Pancreas (tissue), 10 donors: ENCODE results near the gene C1orf159. TPM values are rescaled to one million over a fixed set of nuclear protein-coding genes. Genes with fewer than 3 reads are reported as not detected.

Source experiments
- ATAC-seq, 4 donors: fragments of 200-7000 bp; cut with Tn5 transposase; one replicate each; pipeline versions ENCODE4 v1.8.0 to v1.9.1; 2020; ENCODE audit warnings: mild to moderate bottlenecking in 4 of 4, moderate library complexity in 4 of 4
- DNase-seq, 6 donors: peaks; one replicate each; pipeline ENCODE4 v3.0.0-alpha.2; 2020
- FAIRE-seq: peaks from 2 replicates; lab custom pipeline; 2012; peaks lifted over from hg19 to GRCh38; lab: Jason Lieb, UNC
- H3K27ac ChIP-seq, 4 donors: fragments of 200-600 bp; sonication (generic); 1 replicate in 3 of 4; 2 replicates in 1 of 4; pipeline versions ENCODE4 v1.5.0 to v1.8.0; 2020
- H3K27me3 ChIP-seq, 4 donors: fragments of 200-600 bp; one replicate each; pipeline ENCODE4 v1.8.0; 2021
- H3K36me3 ChIP-seq, 3 donors: fragments of 200-600 bp; sonication (generic) in 1 of 3; one replicate each; pipeline versions ENCODE4 v1.5.0 to v1.8.0; 2020 to 2021
- H3K4me1 ChIP-seq, 3 donors: fragments of 200-600 bp; one replicate each; pipeline ENCODE4 v1.8.0; 2021
- H3K4me3 ChIP-seq, 4 donors: fragments of 200-600 bp; sonication (generic) in 2 of 4; one replicate each; pipeline versions ENCODE4 v1.5.0 to v1.8.0; 2020 to 2021
- H3K9me3 ChIP-seq, 4 donors: fragments of 200-600 bp; one replicate each; pipeline ENCODE4 v1.8.0; 2021
- CTCF ChIP-seq, 4 donors: fragments of 200-600 bp; sonication (generic) in 3 of 4; IDR thresholded peaks; one replicate each; pipeline versions ENCODE4 v1.5.0 to v1.8.0; 2021; ENCODE audit warnings: antibody characterized with exemption in 4 of 4
- WGBS, 2 donors: extraction: QIAGEN DNeasy Blood & Tissue Kit; methylation state at CpG; one replicate each; pipeline ENCODE4 v1.1.7; 2013; 5-methylcytosine and 5-hydroxymethylcytosine counted together
- intact Hi-C, 3 donors: fragments of 100-400 bp; cut with DNase I; formaldehyde crosslinking; loops; one replicate each; pipeline versions ENCODE4 v1.11.1 to v1.14.2; 2022
- polyA plus RNA-seq, 2 donors: library from polyadenylated mRNA; stranded (reverse); fragments of 200-250 nt; gene quantifications; one replicate each; pipeline ENCODE4 v1.2.3, GENCODE V29; 2013
- total RNA-seq, 6 donors: library from RNA; stranded (reverse); fragmentation: NEBNext Ultra II Directional in 4 of 6; extraction: Animal tissue kit (Norgen Biotek cat#: 25700) in 4 of 6; gene quantifications; one replicate each; pipeline versions ENCODE4 v1.2.1 to v1.2.4, GENCODE V29; 2021 to 2023
- donor health status: healthy with polysubstance abuse.
- donor health status: DM: no; HTN: no; CAD: no; lungs with moderate emphysema.
- donor health status: DM: no; HTN: no; CAD: no.
- donor health status: control.
- donor health status: control.
- donor health status: Bipolar disorder and iron deficiency.
- donor health status: DM: yes; HTN: yes; CAD: no.
- donor health status: DM: no; HTN: no; CAD: no.
- donor health status: DM: no; HTN: no; CAD: no.
- donor health status: DM: yes; HTN: yes; CAD: no.

C1orf159 gene
- total and polyA plus RNA-seq, 8 donors: 3.0 to 30.7 (median 4.9) TPM

GRCh38 chr1:1090424-1091343 is 25.2 kb downstream of the C1orf159 start:
- intact Hi-C loops: no loop called here
- FAIRE-seq: no peak

GRCh38 chr1:1089731-1090423 is 26.0 kb downstream of the C1orf159 start:
- FAIRE-seq (no peak), DNase-seq (peak in 2 of 6 donors; percentile 43 to 70), ATAC-seq (no peak)
- no peaks in the 10 kb centered on the region for H3K9me3 ChIP-seq
- H3K27me3 ChIP-seq: no peaks in the 10 kb centered on the region
- no peak overlapping the region for H3K27ac ChIP-seq
- TF ChIP-seq CTCF (IDR thresholded peaks at IDR 0.05): no peak
- no peak overlapping the region for H3K4me3 ChIP-seq
- intact Hi-C loops: no loop called here
- no peaks in the 10 kb centered on the region for H3K4me1 ChIP-seq
- H3K36me3 ChIP-seq: no peaks in the 10 kb centered on the region
- 92% methylated on average over 22 of the region's 22 CpGs for WGBS, 2 donors

More at GRCh38 chr1:1090424-1091343, 25.2 kb downstream of the C1orf159 start:
- no peaks in the 10 kb centered on the region for H3K27me3 ChIP-seq
- ATAC-seq (no peak), DNase-seq (peak in 3 of 6 donors; percentile 26 to 71 (median 52))
- no peaks in the 10 kb centered on the region for H3K36me3 ChIP-seq
- H3K4me1 ChIP-seq: no peaks in the 10 kb centered on the region
- no peak overlapping the region for H3K4me3 ChIP-seq
- no peaks in the 10 kb centered on the region for H3K9me3 ChIP-seq
- no peak overlapping the region for H3K27ac ChIP-seq
- no peak for TF ChIP-seq CTCF (IDR thresholded peaks at IDR 0.05)
- 93 to 94% methylated on average over 44 to 45 of the region's 45 CpGs for WGBS, 2 donors

GRCh38 chr1:1088801-1089680 is 26.8 kb downstream of the C1orf159 start:
- DNase-seq (peak in 2 of 6 donors; percentile 52 to 68), ATAC-seq (no peak), FAIRE-seq (no peak)
- Histone ChIP-seq H3K36me3 (no peaks in the 10 kb centered on the region), H3K4me1 (no peaks in the 10 kb centered on the region), H3K27me3 (no peaks in the 10 kb centered on the region), H3K4me3 (no peak overlapping the region), H3K9me3 (no peaks in the 10 kb centered on the region), H3K27ac (no peak overlapping the region)
- intact Hi-C loops: no loop called here
- 92 to 94% methylated on average over 46 of the region's 46 CpGs for WGBS, 2 donors
- no peak for TF ChIP-seq CTCF (IDR thresholded peaks at IDR 0.05)

- WGBS, 2 donors: 82 to 92% methylated on average over 27 to 39 of the region's 39 CpGs
- intact Hi-C loops: no loop called here
- no peak overlapping the region for H3K27ac ChIP-seq
- DNase-seq (peak in 2 of 6 donors; percentile 44 to 61), FAIRE-seq (no peak), ATAC-seq (no peak)
- no peaks in the 10 kb centered on the region for H3K36me3 ChIP-seq
- no peak for TF ChIP-seq CTCF (IDR thresholded peaks at IDR 0.05)
- H3K27me3 ChIP-seq: no peaks in the 10 kb centered on the region
- H3K4me3 ChIP-seq: no peak overlapping the region
- H3K4me1 ChIP-seq: no peaks in the 10 kb centered on the region
- no peaks in the 10 kb centered on the region for H3K9me3 ChIP-seq
Observed at GRCh38 chr1:1088029-1088800, 27.7 kb downstream of the C1orf159 start.
